DOHH2 (cell line): ENCODE data around the gene SLC12A4.

ENCODE experiments used
- H3F3A ChIP-seq: fragments of 200-600 bp; sonication (generic), shearing (Covaris generic); 2 replicates; pipeline ENCODE4 v1.6.0; 2016; ENCODE audit warnings: antibody characterized with exemption, mild to moderate bottlenecking; ENCODE audit not compliant: control insufficient read depth, insufficient read depth
- H3K27ac ChIP-seq: fragments of 200-600 bp; sonication (generic); 2 replicates; pipeline ENCODE4 v1.5.1; 2014; ENCODE audit warnings: low read depth, mild to moderate bottlenecking, low read length, moderate library complexity
- H3K27me3 ChIP-seq: fragments of 200-600 bp; sonication (generic); 2 replicates; pipeline ENCODE4 v1.6.1; 2014; ENCODE audit warnings: mild to moderate bottlenecking, low read length, mixed read lengths; ENCODE audit not compliant: control insufficient read depth
- H3K36me3 ChIP-seq: fragments of 200-600 bp; sonication (generic); 2 replicates; pipeline ENCODE4 v1.6.1; 2014; ENCODE audit warnings: mild to moderate bottlenecking, low read length, moderate library complexity, mixed read lengths; ENCODE audit not compliant: control insufficient read depth
- H3K4me1 ChIP-seq: fragments of 200-600 bp; sonication (generic); 2 replicates; pipeline ENCODE4 v1.6.1; 2014; ENCODE audit warnings: mild to moderate bottlenecking, low read length, mixed read lengths; ENCODE audit not compliant: control insufficient read depth
- H3K4me2 ChIP-seq: fragments of 200-600 bp; sonication (generic); 2 replicates; pipeline ENCODE4 v1.6.0; 2014; ENCODE audit warnings: mild to moderate bottlenecking, low read length, moderate library complexity
- H3K4me3 ChIP-seq: fragments of 200-600 bp; sonication (generic); 2 replicates; pipeline ENCODE4 v1.5.1; 2014; ENCODE audit warnings: mild to moderate bottlenecking, low read length, mixed read lengths
- H3K79me2 ChIP-seq: fragments of 200-600 bp; sonication (generic); 2 replicates; pipeline ENCODE4 v1.6.1; 2014; ENCODE audit warnings: mild to moderate bottlenecking, low read length, mixed read lengths; ENCODE audit not compliant: control insufficient read depth
- H3K9me2 ChIP-seq: fragments of 200-600 bp; sonication (generic); replicated peaks from 2 replicates; pipeline ENCODE4 v1.6.1; 2014; ENCODE audit warnings: mild to moderate bottlenecking, low read length, mixed read lengths; ENCODE audit not compliant: control insufficient read depth
- H3K9me3 ChIP-seq: fragments of 200-600 bp; sonication (generic); 2 replicates; pipeline ENCODE4 v1.6.1; 2014; ENCODE audit warnings: antibody characterized with exemption, low read length, mixed read lengths; ENCODE audit not compliant: control insufficient read depth, insufficient read depth
- H4K20me1 ChIP-seq: fragments of 200-600 bp; sonication (generic); 2 replicates; pipeline ENCODE4 v1.6.0; 2014; ENCODE audit warnings: low read depth, mild to moderate bottlenecking, antibody characterized with exemption, low read length, moderate library complexity; ENCODE audit not compliant: control insufficient read depth, insufficient read depth
- CTCF ChIP-seq: fragments of 200-600 bp; sonication (generic); IDR thresholded peaks from one replicate; pipeline ENCODE4 v1.5.1; 2014; ENCODE audit warnings: antibody characterized with exemption, mild to moderate bottlenecking, low read depth, low read length; ENCODE audit not compliant: poor library complexity, severe bottlenecking
- EZH2phosphoT487 ChIP-seq: fragments of 200-600 bp; sonication (generic); IDR thresholded peaks from 2 replicates; pipeline ENCODE4 v1.6.1; 2017; ENCODE audit warnings: borderline replicate concordance, mild to moderate bottlenecking, antibody characterized with exemption, low read length, moderate library complexity, mixed read lengths

The SLC12A4 gene

GRCh38 chr16:67942510-67943255, 25.8 kb downstream of the SLC12A4 start:
- Histone ChIP-seq H3K36me3 (peaks cover 16% of the 10 kb centered on the region), H3K79me2 (peaks cover 2% of the 10 kb centered on the region), H3K4me1 (peaks cover 3% of the 10 kb centered on the region; the same call in 1 of the 2 replicates), H3K4me2 (no peak overlapping the region), H3K9me2 (no peaks in the 10 kb centered on the region), H3K27me3 (no peaks in the 10 kb centered on the region), H4K20me1 (no peaks in the 10 kb centered on the region), H3K4me3 (no peak overlapping the region), H3F3A (no peaks in the 10 kb centered on the region), H3K27ac (no peak overlapping the region), H3K9me3 (no peaks in the 10 kb centered on the region)
- TF ChIP-seq CTCF (no peak), EZH2phosphoT487 (no peak)

GRCh38 chr16:67942200-67942509, 26.3 kb downstream of the SLC12A4 start:
- H3K4me1 ChIP-seq: peaks cover 7% of the 10 kb centered on the region
- H3K4me3 ChIP-seq: no peak overlapping the region
- no peaks in the 10 kb centered on the region for H4K20me1 ChIP-seq
- TF ChIP-seq EZH2phosphoT487: no peak
- TF ChIP-seq CTCF: peak; percentile 94
- H3K36me3 ChIP-seq: peaks cover 18% of the 10 kb centered on the region
- H3K9me3 ChIP-seq: no peaks in the 10 kb centered on the region
- H3K9me2 ChIP-seq: no peaks in the 10 kb centered on the region
- H3K79me2 ChIP-seq: peaks cover 7% of the 10 kb centered on the region
- H3K27me3 ChIP-seq: no peaks in the 10 kb centered on the region
- no peak overlapping the region for H3K27ac ChIP-seq
- no peaks in the 10 kb centered on the region for H3F3A ChIP-seq
- no peak overlapping the region for H3K4me2 ChIP-seq

GRCh38 chr16:67941469-67942199, 26.8 kb downstream of the SLC12A4 start:
- peaks cover 12% of the 10 kb centered on the region for H3K79me2 ChIP-seq
- no peak overlapping the region for H3K4me2 ChIP-seq
- no peaks in the 10 kb centered on the region for H3K27me3 ChIP-seq
- TF ChIP-seq CTCF (no peak), EZH2phosphoT487 (no peak)
- peaks cover 4% of the 10 kb centered on the region; the same call in 1 of the 2 replicates for H3F3A ChIP-seq
- H3K4me3 ChIP-seq: no peak overlapping the region
- no peak overlapping the region for H3K27ac ChIP-seq
- no peaks in the 10 kb centered on the region for H4K20me1 ChIP-seq
- H3K9me2 ChIP-seq: no peaks in the 10 kb centered on the region
- peaks cover 23% of the 10 kb centered on the region for H3K36me3 ChIP-seq
- peaks cover 12% of the 10 kb centered on the region for H3K4me1 ChIP-seq
- H3K9me3 ChIP-seq: no peaks in the 10 kb centered on the region
